NCI-H2029 treated with DMSO at 0.1 percent for 48 hours (cell line): ENCODE data around the gene FIG4.
"Not testable (repeated sequence)": the region's sequence is repeated elsewhere in the genome, so short reads cannot be mapped to it uniquely, and the experiment has no call there.

Experiments
- DNase-seq: peaks from one replicate; lab custom pipeline; 2025; lab: John Stamatoyannopoulos, UW

The FIG4 gene

GRCh38 chr6:109760208-109760607 is 69.1 kb downstream of the FIG4 start:
- DNase-seq, result peak; percentile 56

DNA sequence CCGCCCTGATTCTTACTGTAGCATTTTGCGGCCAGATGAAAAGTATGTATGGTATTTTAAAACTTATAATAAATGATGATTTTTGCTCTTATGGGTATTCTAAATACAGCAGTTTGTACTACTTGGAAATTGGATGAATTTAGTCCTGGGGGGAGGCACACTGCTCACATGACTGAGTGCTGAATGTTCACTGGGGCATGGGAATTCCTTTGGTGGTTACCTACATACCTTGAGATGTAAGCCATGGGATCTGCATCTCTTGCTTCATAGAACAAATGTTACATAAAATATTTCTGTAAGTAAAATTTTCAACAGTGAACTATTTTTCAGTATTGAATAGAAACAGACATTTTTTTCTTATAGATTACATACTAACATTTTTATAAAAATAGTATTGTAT is 71.1 kb downstream of the FIG4 start:
- no peak for DNase-seq

GRCh38 chr6:109762769-109763441 is 71.8 kb downstream of the FIG4 start:
- DNase-seq, result no peak

GRCh38 chr6:109766167-109766566 is 75.1 kb downstream of the FIG4 start:
- no peak for DNase-seq

DNA sequence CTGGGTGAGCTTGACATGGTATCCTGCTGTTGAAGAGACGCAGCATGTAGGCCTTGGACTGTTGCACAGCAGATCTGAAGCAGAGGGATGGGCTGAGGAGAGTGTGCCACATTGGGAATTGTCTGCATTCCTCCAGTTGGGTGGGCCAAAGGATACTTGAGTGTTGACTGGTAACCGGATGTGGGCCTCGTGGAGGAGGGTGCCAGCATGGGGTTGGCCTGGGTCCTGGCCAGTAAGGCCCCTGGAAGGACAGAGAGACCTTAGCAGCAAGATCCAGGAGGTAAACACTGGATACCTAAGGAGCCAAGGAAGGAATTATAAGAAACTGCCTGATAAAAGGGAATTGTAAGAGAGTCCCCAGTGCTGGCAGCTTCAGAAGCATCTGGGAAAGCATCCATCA is 76.9 kb downstream of the FIG4 start:
- no peak for DNase-seq

GRCh38 chr6:109768485-109768884 is 77.4 kb downstream of the FIG4 start:
- DNase-seq, result no peak

DNA sequence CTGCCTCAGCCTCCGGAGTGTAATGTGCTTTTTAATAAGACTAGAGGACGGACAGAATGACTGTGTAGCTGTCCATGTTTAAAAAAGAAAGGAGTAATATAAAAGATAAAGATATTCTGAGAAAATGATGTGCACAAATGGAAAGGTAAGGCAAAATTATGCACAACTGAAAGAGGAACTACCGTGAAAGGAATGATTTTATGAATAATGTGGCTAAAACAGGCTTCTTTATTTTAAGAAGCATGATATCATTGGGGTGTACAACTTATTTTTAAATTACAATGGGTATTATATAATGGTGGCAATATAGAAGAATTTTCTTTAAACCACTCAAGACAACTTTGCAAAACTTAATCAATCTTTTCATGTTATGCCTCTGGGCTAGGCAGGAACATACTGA is 78.1 kb downstream of the FIG4 start:
- no peak for DNase-seq

DNA sequence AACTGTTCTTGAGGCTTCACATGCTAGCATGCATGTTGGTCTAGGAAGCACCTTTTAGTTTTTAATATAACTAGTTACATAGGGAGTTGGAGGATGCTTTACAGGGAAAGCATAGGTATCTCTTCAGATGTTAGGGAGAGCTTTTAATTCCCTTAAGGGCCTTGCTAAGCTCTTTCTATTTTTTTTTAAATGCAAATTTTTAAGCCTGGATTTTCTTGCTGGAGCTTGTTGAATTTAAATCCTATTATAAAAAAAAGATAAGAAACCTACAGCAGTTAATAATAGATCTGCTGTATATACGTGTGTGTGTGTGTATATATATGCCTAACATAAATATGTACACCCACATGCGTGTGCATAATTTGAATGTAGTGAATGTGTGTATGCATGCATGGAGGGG is 79.0 kb downstream of the FIG4 start:
- DNase-seq, result no peak

DNA sequence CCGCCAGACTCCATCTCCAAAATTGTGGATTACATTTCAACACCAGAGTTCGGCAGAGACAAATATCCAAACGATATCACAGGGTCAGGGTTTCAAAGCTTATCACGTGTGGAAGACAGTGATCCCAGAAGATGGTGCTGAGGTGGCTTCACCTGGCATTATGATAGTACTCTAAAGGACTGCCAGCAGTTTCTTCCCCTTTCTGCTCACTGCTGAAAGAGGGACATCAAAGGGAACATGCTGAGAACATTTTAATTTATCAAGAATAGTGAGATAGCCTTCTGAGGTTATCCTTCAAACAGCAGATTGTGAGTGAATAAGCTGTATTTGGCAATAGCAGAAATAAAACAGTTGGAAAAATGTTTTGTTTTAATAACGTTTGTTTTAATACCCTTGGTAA is 79.7 kb downstream of the FIG4 start:
- DNase-seq, result no peak

GRCh38 chr6:109771939-109772755 is 81.1 kb downstream of the FIG4 start:
- not testable (repeated sequence) for DNase-seq

- peak; percentile 81 for DNase-seq
Observed at GRCh38 chr6:109772883-109773431, 81.9 kb downstream of the FIG4 start.

GRCh38 chr6:109781001-109781400 is 89.9 kb downstream of the FIG4 start:
- DNase-seq, result no peak

- no peak for DNase-seq
Observed at GRCh38 chr6:109782491-109782999, 91.4 kb downstream of the FIG4 start.

DNA sequence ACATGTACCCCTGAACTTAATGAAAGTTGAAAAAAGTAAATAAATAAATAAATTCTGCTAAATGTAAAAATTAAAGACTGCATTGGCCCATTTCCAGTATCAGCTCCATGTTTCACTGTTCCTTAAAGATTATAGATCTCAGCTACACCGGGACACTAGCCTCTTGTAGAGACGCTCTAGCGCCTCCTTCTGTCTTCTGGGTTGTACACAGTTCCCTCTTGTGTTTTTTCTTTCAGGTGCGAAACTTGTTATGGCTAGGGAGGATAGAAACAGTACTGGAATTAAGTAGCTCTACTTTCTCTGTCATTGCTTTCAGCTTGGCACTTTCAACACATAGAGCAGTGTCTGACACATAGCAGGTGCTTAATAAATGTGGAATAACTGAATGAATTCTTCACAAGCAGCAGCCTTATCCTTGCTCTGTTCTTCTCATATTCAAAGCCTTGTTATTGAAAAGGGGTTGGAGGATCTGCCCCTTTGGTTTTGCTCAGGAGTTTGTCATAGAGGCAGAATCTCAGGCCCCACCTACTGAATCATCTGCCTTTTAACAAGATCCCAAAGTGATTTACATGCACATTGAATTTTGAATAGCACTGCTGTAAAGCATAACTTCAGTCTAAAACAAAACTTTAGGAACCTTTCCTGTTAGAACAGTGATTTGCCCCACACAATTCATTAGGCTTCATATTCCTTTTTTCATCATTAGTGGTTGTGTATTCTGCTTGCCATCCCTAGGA is 92.3 kb downstream of the FIG4 start:
- no peak for DNase-seq

DNA sequence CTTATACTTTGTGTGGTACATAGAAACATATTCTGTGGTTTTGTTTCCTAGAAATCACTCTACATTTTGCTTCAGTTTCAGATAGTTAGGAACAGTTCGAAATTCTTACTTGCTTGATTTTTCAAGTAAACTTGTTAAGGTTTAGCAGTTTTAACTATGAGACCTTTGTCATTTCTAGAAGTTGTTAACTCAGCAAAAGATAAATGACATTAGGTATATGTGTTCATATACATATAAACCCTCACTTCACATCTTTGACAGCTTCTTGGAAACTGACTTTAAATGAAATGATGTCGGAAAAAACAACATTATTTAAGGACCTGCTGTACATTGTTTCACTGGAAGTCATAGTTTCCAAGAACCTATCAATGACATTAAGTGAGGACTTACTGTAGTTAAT is 96.2 kb downstream of the FIG4 start:
- no peak for DNase-seq

DNA sequence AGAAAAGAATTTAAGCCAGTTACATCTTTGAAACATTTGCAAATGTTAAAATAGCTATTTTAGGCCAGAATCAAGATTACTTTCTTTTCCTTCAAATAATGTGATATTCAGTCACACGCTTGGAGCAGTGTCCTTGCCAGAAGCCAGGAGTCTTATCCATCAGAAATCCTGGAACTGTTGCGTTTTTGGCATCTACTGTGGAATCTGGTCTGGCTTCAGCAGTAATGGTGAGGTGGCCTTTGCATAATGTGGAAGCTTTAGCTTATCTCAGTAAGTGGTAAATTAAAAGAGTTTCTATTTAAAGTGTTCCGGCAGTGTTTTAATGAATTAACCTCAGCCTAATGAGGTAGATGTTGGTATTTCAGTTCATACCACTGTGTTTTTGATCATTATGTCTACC is 97.6 kb downstream of the FIG4 start:
- no peak for DNase-seq

GRCh38 chr6:109790131-109790530 is 99.0 kb downstream of the FIG4 start:
- no peak for DNase-seq

DNA sequence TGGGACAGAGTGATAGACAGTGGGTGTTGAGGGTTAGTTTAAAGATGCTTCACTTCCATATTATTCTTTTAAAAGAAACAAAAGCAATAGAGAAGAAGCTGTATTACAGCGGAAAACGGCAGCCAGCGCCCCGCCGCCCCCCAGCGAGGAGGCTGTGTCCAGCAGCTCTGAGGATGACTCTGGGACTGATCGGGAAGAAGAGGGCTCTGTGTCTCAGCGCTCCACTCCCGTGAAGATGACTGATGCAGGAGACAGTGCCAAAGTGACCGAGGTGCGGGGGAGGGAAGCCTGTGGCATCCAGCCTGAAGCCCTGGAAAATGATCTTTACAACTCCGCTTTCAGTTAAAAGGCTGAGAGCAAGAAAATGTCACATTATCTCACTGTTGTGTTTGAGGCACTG is 100.2 kb downstream of the FIG4 start:
- DNase-seq, result no peak

DNA sequence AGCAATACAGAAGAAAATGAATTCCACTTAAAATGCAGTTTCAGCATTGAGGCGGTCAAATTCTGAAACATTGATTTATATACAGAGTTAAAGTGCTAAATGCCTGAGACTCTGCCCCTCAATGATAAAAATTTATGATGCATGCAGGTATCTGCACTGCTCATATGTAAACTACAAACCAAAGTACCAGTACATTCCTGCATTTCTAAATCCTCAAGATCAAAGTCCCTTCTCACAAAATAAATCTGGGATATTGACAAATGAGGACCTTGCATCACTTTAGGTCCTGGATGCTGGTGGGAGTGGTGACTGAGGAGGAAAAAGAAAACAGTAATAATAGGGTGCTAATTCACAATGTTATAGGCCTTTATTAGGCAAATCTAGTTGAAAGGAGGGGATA is 101.9 kb downstream of the FIG4 start:
- DNase-seq, result no peak

DNA sequence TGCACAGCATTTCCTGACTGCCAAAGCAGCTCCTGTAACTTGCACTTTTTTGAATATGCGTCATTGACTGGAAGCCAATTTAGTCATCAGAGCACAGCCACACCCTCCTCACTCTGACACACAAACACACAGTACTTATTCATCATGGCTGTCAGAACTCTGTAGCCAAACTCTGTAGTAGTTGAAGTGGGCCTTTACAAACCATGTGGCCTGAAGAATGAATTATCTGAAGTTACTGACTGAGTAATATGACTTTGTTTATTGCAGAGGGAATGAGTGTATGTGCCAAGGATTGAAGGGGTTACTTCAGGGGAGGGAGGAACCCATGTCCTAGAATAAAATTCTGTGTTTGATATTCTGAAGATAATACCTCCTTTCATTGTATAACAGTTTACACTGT is 102.7 kb downstream of the FIG4 start:
- DNase-seq, result peak; percentile 64

GRCh38 chr6:109794201-109794923 is 103.3 kb downstream of the FIG4 start:
- DNase-seq, result no peak
